CD4-positive, alpha-beta T cell treated with Interleukin-6 at 100 ng/mL for 8 hours (primary cell): ENCODE measurements around the gene OTUB2.

Experiments used
- DNase-seq: peaks from one replicate; pipeline ENCODE4 v3.0.0-alpha.2; 2020; ENCODE audit warnings: mixed read lengths, low spot score

OTUB2 gene

DNA sequence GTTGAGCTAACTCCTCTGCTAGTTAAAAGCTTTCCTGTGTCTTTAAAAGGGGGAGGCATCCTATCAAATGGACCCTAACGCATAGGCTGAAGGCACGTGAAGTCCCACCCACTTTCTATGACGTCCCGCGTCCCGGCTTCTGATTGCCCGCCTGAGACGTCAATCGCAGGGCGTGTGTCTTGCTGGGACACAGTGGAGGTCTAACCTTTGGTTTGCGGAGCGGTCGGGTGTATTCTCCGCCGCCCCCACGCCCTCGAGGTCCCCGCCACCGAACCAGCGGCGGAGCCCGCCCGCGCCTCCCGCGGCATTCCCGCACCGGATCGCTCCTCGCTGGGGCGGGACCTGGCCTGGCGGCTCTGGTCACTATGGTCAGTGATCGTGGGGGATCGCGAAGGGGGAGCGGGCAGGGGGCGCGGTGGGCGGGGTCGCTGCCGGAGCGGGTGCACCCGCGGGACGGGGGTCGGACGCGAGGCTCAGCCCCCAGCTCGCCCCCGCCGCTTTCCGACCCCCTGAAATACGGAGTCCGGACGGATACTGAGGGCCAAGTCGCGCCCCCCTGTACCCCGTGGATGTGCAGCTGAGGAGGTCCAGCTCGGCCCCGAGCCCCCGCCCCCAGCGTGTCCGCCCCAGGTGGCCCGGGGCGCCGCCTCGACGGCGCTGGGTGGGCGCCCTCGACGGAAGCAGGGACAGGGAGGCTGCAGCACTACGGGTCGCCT is at the start of gene OTUB2:
Gene OTUB2 (plus strand): TSS at position 168 of the 716 bp plus-strand sequence. CDS start 198 bp downstream, at position 366.
- DNase-seq: peak; percentile 97

DNA sequence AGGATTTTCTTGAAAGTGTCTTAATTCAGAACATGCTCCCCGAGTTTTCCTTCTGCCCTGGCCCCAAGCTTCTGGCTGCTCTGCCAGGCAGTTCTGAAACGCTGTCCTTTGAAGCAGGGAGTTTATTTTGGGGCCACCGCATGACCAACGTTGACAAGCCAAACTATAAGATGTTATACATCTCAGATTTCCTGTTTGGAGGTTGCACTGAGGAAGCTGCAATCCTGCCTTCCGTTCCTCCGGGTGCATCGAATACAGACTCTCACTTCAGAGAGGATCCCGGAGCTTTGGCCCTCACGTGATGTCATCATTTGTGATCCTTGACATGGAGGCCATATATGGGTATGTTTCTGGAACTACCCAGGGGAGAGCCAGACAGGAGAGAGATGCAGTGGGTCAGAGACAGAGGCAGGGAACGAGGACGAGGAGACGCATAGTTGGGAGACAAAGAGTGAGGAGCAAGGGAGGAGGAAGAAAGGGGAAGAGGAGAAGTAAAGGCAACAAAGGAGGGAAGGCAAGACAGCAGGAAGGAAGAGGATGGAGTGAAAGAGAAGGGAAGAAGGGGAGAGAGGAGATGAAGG is 49.6 kb upstream of the OTUB2 start, which contains the start of gene ASB2:
Gene ASB2 (minus strand): TSS at position 94 of the 581 bp plus-strand sequence. CDS start 12,031 bp downstream, outside the sequence.
- no peak for DNase-seq

DNA sequence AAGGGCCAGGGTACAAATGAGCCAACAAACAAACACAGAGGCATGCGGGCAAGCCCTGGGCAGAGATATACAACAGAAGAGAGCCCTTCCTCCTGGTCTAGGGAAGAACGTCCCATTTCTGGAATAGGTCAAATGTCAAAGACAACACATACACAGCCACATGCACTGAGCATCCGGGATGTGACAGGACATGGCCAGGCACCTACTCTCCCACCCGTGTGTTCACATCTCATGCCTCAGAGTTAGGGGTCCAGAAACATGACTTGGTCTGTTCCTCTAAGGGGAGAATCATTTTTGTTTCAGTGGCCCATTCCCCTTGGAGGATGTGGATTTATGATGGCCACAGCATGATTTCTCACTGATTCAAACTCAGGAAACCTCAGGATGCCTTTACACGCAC is 49.0 kb upstream of the OTUB2 start:
- DNase-seq: no peak

DNA sequence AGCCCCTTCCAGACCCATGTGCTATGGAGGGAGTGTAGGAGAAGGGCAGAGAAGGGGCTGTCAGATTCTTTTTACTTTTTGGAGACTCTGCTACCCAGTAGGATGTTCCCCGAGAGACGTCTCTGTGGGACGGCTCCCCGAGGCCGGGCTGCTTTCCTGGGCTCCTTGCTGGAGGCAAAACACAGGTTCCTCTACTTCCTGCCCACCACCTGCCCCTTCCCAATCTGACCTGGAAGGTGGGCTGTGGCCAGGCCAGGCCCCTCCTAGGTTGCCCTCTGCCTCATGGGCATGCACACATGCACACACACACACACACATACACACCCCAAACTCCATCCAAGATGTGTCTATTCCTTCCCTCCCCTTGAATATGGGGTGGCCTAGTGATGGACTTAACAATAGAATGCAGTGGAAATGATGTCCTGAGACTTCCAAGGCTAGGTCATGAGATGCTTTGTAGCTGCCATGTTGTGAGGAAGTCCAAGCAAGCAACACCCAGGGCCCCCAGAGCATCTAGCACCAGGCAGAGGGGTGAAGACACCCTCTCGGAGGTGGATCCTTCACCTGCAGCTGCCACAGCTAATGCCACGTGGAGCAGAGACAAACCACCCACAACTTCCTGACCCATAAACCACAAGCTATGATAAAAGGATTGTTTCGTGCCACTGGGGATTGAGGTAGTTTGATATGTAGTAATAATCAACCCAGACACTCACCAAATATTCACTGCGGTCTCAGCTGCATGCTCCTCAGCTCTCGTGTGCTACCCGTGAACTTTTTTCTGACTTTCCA is 48.2 kb upstream of the OTUB2 start:
- peak; percentile 87 for DNase-seq

DNA sequence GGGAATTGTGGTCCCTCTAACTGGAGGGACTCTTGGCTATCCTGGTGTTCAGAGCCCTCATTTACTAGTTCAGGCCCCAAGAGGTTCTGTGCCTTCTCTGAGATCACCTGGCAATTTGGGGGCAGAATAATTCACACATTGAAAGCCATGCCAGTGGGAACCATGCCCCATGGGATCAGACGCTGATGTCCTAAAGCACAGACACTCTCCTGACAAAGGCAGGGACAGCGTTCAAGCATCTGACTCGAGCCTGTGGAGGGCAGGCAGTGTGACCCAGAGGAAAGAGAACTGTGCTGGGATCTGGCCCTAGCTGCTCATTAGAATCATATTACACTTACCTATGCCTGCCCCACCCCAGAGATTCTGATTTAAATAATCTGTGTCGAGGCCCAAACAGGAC is 47.4 kb upstream of the OTUB2 start:
- no peak for DNase-seq

DNA sequence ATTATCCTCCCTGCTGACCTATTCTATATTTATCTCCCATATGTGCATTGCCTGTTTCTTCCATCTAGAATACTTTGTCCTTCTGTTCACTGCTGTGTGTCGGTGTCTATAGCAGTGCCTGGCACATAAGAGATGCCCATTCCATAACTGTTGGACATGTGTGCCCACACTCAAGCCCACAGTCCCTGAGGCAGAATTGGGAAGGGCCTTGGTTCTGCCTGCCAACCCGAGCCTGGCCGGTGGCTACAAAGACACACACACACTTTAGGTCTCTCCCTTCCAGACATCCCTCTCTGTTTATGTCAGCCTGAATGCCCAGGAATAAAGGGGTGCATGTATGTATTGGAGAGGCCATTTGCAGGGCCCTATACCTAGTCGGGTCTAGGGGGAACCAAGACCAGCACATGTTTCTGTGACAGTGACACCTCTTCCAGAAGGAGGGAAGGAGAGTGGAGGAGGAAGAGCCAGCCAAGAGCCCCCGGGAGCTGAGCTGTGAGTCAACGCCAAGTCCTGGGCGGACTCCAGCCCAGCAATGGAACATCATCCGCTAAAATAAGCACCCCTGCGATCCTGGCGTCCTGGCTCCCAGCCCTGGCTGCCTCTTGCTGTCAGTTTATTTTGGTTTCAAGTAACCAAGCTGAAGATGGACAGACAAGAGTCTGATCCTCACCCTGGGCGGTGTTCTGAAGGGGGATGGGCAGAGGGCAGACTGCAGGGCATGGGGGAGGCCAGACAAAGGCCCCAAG is 45.5 kb upstream of the OTUB2 start:
- DNase-seq: no peak

DNA sequence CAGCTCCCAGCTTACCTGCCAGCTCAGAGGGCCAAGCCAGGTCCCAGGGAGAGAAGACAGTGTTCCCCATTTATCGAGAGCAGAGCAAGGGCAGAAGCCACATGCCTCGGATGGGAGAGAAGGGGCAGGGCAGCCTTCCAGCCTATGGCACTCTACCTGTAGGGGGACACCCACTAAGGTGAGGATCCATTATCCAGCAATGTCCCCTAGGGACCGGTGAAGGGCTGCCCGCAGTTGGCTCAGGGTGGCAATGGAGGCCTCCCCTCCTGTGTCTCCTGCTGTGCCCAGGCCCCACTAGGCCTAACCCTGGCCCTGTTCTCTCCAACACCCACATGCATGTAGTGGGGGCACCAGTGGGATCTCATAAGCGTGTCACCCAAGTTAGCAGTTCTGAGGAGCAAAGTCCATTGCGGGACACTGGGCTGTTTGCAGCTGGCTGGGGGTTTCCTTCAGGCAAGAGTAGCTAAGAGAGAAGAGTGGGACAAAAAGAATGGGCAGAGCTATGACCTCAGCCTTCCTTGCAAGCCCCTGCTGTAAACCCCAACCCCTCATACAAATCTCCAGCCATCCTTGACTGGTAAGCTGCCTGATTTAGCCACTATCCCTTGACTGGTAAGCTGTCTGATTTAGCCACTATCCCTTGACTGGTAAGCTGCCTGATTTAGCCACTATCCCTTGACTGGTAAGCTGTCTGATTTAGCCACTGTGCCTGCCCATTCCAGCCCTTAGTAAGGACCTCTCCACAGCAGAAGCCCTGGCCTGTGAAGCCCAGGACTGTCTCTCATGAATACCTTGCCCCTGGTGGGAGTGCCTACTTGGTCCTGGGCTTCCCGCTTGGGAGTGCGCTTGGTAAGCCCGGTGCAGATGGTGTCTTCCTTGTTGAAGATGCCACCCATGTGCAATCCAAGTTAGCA is 44.6 kb upstream of the OTUB2 start:
- no peak for DNase-seq

DNA sequence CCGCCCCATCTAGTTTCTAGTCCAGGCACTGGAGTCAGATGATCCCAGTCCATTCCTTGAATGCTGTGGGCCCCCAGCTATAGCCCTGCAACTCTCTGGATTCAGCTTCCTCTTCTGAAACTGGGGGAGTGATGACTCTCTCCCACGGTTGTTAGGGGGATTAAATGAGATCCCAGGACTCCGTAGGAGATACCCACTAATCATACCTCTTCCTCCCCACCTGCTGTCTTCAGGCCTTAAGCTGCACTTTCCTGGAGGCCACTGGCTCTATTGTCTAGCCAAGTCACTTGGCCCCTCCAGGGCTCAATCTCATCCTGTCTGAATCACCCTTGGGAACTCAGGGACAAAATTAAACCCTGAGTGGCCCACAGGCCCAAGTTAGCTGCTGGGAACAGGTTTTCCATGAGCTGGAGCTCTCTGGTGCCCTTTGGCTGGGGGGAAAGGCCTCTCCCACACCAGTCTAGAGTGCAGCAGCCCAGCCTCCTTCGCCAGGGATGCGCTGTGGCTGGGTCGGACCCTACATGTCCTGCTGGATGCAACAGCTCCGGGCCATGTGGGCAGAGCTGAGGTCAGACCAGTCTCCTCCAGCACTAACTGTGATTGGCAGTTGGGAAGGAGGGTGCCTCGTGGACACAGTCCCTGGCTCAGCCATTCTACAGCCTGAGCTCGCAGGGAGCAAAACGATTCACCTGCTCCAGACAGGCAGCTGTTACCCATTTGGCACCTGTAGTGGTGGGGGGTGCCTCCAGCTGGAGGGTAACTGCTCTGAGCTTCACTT is 43.7 kb upstream of the OTUB2 start:
- DNase-seq: no peak

DNA sequence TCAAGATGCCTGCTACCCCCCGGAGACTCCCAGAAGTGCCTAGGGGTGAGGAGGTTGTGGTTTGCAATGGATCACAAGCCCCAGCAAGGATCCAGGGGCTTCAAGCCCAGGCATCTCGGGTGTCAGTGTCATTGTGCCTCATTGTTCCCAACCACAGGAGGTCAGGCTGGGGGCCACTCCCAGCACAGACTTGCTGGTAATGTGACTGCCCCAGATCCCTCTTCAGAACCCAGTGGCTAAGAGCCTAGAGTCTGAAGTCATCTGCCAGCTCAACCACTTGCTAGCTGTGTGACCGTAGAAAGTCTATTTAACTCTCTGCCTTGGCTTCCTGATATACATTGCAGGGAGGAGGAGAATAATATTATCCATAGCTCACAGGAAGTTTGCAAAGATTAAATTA is 42.1 kb upstream of the OTUB2 start:
- no peak for DNase-seq

DNA sequence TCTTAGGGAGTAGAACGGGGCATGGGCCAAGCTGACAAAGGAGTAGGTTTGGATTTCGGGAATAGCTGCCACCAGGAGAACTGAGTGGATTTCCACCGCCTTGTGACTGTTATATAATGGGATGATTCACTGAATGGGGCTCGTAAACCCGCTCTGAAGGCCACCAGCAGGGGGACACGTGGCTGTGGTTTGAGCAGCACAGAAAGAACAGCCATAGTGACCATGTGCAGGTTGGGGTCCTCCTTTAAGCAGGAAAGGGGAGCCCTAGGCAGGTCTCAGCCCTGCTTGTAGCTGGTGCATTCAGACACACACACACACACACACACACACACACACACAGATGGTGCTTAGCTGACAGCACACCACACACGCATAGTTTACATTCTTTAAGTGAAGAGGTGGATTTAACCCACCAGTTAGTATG is 41.1 kb upstream of the OTUB2 start:
- DNase-seq: no peak

DNA sequence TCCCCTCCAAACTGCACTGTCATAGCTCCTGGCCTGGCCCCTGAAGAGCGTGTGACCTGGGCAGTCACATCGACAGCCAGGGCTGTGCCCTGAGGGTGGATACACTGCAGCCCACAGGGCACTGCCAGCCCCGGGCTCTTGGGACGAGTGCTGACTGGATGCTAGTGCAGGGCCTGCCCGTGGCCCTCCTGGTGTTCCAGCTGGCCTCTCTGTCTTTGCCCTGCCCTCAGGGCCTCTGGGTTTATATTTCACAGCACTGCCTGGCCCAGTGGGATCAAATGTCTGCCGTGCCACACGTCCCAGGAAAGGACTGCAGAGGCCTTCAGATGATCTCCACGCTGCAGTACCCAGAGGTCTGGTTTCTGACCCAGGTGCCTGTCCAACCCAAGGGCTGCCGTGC is 39.2 kb upstream of the OTUB2 start:
- DNase-seq: no peak

DNA sequence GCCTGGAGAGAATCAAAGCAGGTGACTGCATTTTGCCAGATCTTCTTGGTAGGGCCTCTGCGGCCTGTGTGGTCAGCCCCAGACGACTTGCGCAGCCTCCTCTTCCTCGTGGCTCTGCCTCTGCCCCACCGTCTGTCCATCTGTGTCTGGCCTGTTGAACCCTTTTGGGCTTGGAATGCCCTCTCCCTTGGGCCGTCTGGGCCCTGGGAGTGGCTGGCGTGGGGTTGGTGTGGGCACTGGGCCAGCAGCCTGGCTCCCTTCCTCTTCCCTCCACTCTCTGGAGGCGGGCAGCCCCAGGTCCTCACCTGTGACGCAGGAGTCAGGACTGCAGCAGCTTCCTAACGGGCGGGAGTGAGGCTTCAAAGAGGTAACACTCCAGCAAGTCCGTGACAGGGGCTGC is 38.8 kb upstream of the OTUB2 start:
- no peak for DNase-seq

DNA sequence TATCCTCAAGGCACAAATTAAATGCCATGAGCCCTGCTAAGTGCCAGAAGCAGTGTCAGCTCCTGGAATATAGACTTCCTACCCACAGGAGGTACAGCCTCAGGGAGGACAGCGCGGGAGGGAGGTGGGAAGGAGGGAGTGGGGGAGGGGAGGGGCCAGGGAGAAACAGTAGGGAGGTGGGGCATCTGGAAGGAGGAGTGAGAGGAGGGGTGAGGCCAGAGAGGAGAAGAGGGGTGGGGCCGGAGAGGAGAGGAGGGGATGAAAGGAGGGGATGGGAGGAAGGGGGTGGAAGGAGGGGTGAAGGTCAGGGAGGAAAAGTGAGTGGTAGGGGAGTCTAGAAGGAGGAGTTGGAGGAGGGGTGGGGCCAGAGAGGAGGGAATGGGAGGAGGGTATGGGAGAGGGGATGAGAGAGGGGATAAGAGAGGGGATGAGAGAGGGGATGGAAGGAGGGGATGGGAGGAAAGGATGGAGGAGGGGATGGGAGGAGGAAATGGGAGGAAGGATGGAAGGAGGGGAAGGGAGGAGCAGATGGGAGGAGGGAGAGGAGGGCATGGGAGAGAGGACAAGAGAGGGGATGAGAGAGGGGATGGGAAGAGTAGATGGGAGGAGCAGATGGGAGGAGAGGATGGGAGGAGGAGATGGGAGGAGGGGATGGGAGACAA is 38.2 kb upstream of the OTUB2 start:
- DNase-seq: no peak

DNA sequence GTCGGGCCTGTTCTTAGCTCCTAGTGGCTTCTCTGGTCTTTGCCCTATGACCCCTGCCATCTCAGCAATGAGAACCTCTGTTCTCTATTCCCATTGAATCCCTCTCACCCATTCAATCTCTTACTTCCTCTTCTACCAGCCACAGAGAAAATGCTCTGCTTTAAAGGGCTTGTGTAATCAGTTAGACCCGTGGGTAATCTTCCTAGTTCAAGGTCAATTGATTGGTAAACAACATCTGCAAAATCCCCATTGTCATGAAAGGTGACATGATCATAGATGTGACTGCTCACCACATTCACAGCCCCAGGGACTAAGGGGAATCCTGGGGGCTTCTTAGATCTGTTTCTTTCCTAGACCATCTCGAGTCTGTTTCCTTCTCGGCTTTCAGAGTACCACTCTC is 36.2 kb upstream of the OTUB2 start:
- DNase-seq: no peak

DNA sequence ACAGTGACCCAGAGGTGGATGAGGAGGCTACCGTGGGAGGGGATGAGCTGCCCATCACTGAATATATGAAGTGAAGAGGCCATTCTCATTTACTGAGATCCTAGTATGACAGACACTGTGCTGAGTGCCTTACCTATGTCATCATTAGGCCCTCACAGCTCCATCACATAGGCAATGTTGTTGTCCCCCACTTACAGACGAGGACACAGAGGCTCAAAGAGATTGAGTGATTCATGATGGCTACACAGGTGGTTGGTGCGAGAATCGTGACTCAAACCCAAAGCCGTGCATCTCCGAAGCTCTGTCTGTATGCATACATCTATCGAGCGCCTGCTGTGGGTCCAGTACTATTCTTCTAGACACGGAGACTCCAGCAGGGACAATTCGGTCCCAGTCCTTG is 34.9 kb upstream of the OTUB2 start:
- DNase-seq: no peak

DNA sequence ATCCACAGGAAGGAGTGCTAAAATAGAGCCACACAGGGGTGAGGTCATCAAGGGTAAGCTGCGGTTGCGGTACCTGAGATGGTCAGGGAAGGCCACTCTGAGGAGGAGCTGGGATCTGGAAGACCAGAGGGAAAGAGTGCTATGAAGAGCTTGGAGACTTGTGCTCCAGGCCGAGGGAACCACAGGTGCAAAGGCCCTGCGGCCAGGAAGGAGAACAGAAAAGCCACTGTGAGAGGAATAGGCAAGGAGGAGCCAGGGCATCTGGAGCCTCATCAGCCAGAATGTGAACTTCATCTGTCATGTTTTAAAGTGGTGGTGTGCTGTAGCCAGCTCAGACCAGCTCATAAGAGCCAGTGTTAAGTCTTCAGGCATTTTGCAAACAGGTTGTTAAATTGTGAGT is 34.5 kb upstream of the OTUB2 start:
- DNase-seq: no peak

DNA sequence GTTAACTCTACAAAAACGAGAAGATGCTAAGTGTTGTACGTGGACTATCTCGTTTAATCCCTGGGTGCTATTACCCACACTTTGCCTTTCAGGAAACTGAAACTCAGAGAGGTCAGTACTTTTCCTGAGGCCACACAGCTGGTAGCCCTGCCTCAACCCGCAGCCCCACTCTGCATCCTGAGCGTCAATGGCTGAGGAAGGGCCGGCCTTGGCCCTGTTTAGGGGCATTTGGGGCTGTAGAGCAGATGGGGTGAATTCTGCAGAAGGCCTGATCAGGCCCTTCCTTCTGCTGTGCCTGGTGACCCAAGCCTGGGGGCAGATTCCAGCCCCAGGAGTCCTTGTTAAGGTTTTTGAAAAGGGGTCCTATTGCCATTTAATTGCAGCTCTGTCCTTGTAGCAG is 32.8 kb upstream of the OTUB2 start:
- DNase-seq: no peak

DNA sequence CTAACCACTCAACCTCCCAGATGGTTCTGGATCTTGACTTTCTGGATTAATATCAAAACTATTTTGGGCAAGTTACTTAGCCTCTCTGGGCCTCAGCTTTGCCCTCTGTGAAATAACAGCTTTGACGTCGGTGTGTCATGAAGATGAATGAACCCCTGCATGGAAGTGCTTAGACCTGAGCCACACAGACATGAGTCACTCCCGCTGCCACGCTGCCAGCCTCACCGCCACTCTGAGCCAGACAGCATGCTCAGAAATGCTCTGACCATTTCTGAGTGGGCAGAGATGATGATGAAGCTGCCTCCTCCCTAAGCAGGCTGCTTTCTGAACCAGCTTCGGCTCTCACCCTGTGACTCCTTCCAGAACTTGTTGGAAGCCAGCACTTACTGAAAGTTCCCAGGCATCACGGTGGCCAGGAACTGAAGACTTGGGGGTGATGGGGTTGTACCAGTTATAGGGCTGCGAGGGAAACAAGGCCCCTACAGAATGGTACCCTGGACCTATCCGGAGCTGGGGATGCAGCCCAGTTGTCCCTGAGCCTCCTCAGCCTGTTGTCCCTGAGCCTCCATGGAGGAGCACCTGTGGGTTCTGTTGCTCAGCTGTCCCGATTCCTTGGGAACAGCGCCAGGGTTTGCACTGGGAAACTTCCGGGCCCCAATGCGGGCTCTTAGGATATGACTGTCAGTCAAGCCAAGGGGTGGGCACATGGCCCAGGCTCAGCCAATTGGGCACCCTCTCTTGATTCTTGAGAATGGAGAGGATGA is 31.0 kb upstream of the OTUB2 start:
- no peak for DNase-seq

DNA sequence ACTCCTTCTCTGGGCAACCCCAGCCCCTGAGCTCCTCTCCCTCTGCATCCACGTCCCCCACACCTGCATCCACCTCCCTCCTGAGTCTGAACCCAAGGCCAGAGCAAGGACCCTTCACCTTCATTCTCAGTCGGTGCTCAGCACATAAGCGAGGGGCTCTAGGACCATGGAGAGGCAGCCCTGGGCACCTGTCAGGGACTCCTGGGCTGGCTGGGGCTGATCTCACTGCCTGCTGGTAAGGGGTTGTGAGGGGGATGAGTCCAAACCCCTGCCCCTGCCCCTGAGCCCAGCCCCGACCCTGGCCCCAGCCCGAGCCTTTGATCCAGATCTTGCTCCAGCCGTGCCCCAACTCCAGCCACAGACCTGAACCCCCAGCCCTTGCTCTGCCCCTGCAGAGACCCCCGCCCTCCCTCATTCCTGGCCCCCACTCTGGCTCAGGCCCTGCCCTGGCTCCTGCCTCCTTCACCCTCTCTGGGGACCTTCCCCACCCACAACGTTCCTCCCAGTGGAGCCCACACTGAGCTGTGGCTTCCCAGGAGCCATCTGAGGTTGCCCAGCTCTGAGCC is 29.9 kb upstream of the OTUB2 start:
- DNase-seq: no peak
